ENCODE results near the gene ADIRF. TPM values are rescaled to one million over a fixed set of nuclear protein-coding genes. Genes with fewer than 3 reads are reported as not detected.
"Not testable (repeated sequence)": the region's sequence is repeated elsewhere in the genome, so short reads cannot be mapped to it uniquely, and the experiment has no call there.

ADIRF gene
- total and polyA plus RNA-seq, 8 donors: 7.0 to 111 (median 10.9) TPM

- H3K4me3 ChIP-seq: no peak overlapping the region
- H3K27me3 ChIP-seq: no peaks in the 10 kb centered on the region
- ATAC-seq (no peak), FAIRE-seq (no peak), DNase-seq (no peak)
- H3K4me1 ChIP-seq: no peaks in the 10 kb centered on the region
- intact Hi-C loops (cut with DNase I): no loop called here
- WGBS, 2 donors: 89 to 95% methylated on average over 2 of the region's 2 CpGs
- TF ChIP-seq CTCF (IDR thresholded peaks at IDR 0.05): no peak
- no peak overlapping the region for H3K27ac ChIP-seq
- H3K9me3 ChIP-seq: no peaks in the 10 kb centered on the region
- no peaks in the 10 kb centered on the region for H3K36me3 ChIP-seq
These were observed 35.6 kb upstream of the ADIRF start for GRCh38 chr10:86932674-86933073.

- intact Hi-C loops (cut with DNase I); ATAC-seq; H3K4me1 ChIP-seq; H3K36me3 ChIP-seq; H3K4me3 ChIP-seq; FAIRE-seq; H3K27ac ChIP-seq; H3K9me3 ChIP-seq; DNase-seq; H3K27me3 ChIP-seq: not testable (repeated sequence)
- WGBS, 2 donors: 90 to 96% methylated on average over 6 of the region's 6 CpGs
These were observed 34.0 kb upstream of the ADIRF start for GRCh38 chr10:86934162-86934711.

- Histone ChIP-seq H3K4me1 (no peaks in the 10 kb centered on the region), H3K27me3 (no peaks in the 10 kb centered on the region), H3K36me3 (no peaks in the 10 kb centered on the region), H3K27ac (no peak overlapping the region), H3K9me3 (no peaks in the 10 kb centered on the region), H3K4me3 (no peak overlapping the region)
- no peak for FAIRE-seq
- no peak for TF ChIP-seq CTCF (IDR thresholded peaks at IDR 0.05)
- no peak for ATAC-seq
- 43 to 52% methylated on average over 13 of the region's 13 CpGs for WGBS, 2 donors
- intact Hi-C loops (cut with DNase I): no loop called here
- DNase-seq: peak in 4 of 6 donors; percentile 23 to 76 (median 62)
These were observed 31.4 kb upstream of the ADIRF start for GRCh38 chr10:86936661-86937501.

- H3K27ac ChIP-seq: no peak overlapping the region
- no peak for TF ChIP-seq CTCF (IDR thresholded peaks at IDR 0.05)
- no peaks in the 10 kb centered on the region for H3K4me1 ChIP-seq
- intact Hi-C loops (cut with DNase I): no loop called here
- H3K4me3 ChIP-seq: no peak overlapping the region
- WGBS, 2 donors: 58 to 69% methylated on average over 6 of the region's 6 CpGs
- FAIRE-seq: no peak
- ATAC-seq: no peak
- DNase-seq: no peak
- H3K36me3 ChIP-seq: no peaks in the 10 kb centered on the region
- H3K27me3 ChIP-seq: no peaks in the 10 kb centered on the region
- no peaks in the 10 kb centered on the region for H3K9me3 ChIP-seq
These were observed 30.7 kb upstream of the ADIRF start for GRCh38 chr10:86937502-86938154.

GRCh38 chr10:86938260-86938659 lies 30.0 kb upstream of the ADIRF start:
- H3K4me1 ChIP-seq: no peaks in the 10 kb centered on the region
- ATAC-seq (no peak), FAIRE-seq (no peak), DNase-seq (no peak)
- no peak overlapping the region for H3K27ac ChIP-seq
- 76 to 80% methylated on average over 2 of the region's 2 CpGs for whole genome bisulfite sequencing, 2 donors
- no peak overlapping the region for H3K4me3 ChIP-seq
- TF ChIP-seq CTCF (IDR thresholded peaks at IDR 0.05): no peak
- no peaks in the 10 kb centered on the region for H3K27me3 ChIP-seq
- intact Hi-C loops (cut with DNase I): no loop called here
- H3K9me3 ChIP-seq: no peaks in the 10 kb centered on the region
- no peaks in the 10 kb centered on the region for H3K36me3 ChIP-seq

GRCh38 chr10:86940076-86940475 lies 28.2 kb upstream of the ADIRF start:
- H3K4me1 ChIP-seq; DNase-seq; ATAC-seq; H3K36me3 ChIP-seq; H3K27me3 ChIP-seq; H3K27ac ChIP-seq; FAIRE-seq; intact Hi-C loops (cut with DNase I); H3K4me3 ChIP-seq; H3K9me3 ChIP-seq: not testable (repeated sequence)
- 78 to 82% methylated on average over 16 of the region's 16 CpGs for WGBS, 2 donors
